Raji (cell line): ENCODE results near the gene LGALS14.

Experiments
- POLR2A ChIP-seq: IDR thresholded peaks from 2 replicates; pipeline ENCODE4 v1.6.1; 2011; ENCODE audit warnings: low read depth, low read length, control low read depth; ENCODE audit not compliant: insufficient read depth

The LGALS14 gene

DNA sequence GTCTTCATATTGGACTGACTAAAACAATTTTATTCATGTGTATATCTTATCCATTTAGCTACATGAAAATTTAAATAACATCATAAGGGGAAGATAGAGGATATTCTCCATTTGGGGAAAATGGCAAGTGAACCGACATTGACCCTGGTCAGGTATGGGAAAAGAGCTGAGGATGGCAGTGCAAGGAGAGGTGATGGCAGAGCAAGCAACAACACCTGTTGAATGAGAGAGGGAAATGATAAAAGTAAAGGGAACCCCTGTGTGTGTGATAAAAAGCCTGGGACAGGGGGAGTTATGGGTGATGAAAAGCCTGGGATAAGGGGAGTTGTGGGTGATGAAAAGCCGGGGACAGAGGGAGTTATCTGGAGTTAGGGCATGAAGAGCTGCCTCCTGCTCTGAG is 29.6 kb downstream of the LGALS14 start:
- TF ChIP-seq POLR2A = no peak

DNA sequence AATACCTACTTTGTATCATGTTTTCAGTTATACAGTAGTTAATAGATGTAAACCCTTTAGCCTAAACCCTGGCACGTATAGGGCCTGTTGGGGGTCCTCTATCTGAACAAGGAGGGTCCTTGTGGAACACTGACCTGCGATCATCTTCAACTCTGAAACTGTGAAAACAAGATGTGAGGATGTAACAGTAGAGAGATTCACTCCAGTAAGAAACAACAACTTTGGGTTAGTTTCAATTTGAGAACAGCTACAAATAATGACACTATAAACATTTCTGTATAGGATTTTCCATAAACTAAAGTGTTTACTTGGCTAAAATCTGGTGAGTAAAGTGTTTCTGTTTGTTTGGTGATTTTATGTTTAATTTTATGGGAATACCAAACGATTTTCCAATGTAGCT is 31.4 kb downstream of the LGALS14 start:
- no peak for TF ChIP-seq POLR2A

DNA sequence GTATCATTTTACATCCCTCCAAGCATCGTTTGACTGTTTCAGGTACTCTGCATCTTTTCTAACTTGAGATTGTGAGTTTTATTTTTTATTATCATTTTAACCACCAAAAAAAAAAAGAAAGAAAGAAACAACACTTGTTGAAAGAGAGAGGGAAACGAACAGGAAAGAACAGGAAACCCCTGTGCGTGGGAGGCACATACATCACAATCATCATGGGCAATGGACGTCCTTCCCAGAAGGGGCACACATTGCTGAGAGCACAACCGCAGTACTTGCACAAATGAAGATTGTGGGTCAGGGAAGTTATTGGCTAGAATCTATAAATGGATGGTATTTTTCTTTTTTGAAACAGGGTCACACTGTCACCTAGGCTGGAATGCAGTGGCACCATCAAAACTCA is 31.8 kb downstream of the LGALS14 start:
- TF ChIP-seq POLR2A = no peak

DNA sequence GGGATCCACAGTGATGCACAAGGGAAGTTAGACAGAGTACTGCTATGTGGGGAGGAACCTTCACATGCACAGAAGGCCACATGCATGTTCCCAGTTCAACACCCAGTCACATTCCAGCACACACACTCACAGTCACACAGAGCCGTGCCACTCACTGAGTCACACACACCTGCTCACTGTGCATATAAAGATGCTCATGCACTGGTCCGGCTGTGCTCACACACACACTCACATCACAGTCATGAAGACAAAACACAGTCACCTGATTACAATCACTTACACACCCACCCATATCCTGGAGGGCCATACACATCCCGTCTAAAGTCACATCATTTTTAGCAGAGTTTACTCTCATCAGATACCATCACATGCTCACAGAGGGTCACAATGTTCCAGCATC is 33.1 kb downstream of the LGALS14 start:
- no peak for TF ChIP-seq POLR2A

DNA sequence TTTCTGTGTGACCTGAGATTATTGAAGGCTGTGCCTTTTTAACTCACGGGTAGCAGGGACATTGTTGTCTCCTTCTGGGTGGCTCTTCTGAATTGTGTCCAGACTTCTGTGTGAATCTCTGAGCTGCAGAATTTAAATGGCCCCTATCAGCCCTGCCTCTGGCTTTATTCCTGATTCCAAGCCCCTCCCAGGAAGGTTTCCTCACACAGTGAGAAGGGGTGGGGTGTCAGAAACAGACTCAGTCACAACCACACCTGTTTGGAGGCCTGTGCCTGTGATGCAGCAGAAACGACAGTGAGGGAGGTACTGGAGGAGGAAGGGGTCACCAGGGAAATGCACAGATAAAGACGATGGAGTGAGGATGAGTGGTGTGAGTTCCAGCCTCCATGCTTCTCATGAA is 33.6 kb downstream of the LGALS14 start, which contains the start of gene CLC:
TSS of gene CLC (minus strand) at position 139 of the 400 bp plus-strand sequence. CDS start at position 62, 77 bp downstream.
- no peak for TF ChIP-seq POLR2A

DNA sequence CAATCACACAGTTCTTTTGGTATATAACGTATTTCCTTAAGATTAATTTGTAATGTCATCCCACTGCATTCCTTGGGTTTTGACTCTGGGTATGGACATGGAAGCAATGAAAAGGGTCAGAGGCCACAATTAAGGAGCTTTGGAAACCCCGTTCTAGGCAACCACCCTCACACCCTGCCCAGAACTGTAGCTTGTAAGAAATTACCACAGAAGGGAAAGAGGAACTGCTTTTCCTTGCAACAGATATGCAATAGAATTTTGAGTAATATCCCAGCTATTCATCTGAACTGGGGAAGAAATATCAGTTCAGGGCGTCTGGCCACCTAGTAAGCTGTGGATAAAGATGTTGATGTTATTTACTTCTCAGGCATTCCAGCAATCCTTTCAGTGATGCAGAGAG is 34.5 kb downstream of the LGALS14 start:
- TF ChIP-seq POLR2A = no peak

DNA sequence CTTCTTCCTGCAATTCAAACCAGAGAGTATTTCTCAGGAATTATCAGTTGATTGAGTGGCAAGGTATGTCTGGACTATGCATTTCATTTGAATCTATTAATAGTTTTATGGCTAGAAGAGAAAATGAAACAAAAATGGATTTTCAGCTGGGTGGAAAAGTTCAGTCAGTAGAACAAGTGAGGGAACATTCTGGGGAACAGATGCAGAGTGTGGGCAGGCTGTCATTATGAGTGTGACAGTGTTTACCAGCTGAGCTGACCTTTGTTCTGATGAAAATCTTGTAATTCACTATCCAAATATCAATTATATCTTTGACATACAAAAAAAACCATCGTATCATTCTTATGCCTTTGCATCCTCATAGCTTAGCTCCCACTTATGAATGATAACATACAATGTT is 36.1 kb downstream of the LGALS14 start:
- TF ChIP-seq POLR2A = no peak

DNA sequence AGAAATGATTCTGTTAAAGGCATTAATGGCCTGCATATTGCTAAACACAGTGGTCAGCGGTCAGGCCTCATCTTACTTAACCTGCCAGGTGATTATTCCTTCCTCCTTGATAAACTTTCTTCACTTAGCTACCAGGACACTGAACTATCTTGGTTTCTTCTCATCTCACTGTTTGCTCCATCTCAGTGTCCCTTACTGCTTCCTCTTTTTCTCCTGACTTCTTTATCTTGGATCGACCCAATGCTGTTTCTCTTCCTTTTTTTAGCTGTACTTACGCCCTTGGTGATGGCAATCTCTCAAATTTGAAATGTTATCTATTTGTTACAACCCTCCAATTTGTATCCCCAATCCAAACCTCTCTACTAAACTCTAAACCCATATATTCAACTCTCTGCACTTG is 41.4 kb downstream of the LGALS14 start:
- no peak for TF ChIP-seq POLR2A

DNA sequence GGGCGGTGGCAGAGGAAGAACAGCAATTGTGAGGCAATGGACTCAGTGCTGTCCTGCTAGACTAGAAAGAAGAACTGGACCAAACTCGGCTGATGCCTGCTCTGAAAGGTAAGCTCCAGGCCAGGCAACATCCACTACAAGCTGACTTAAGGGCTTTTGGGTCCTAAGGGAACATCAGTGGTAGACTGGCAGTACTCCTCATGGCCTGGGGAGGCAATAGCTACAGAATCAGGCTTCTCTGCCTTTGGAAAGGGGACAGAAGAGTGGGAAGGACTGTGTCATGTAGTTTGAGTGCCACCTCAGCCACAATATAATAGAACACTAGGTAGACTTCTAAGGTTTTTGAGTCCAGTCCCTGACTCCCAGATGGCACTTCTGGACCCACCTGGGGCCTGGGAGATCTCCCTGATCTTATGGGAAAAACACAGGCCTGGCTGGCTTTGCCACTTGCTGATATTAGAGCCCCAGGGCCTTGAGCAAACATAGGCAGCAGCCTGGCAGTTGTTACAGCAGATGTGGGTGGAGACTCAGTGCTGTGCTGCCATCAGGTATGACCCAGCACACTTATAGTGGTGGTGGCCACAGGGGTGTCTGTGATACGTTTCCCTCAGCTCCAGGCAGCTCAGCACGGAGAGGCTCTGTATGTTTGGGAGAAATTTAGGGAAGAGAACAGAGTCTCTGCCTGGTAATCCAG is 42.7 kb downstream of the LGALS14 start:
- no peak for TF ChIP-seq POLR2A

DNA sequence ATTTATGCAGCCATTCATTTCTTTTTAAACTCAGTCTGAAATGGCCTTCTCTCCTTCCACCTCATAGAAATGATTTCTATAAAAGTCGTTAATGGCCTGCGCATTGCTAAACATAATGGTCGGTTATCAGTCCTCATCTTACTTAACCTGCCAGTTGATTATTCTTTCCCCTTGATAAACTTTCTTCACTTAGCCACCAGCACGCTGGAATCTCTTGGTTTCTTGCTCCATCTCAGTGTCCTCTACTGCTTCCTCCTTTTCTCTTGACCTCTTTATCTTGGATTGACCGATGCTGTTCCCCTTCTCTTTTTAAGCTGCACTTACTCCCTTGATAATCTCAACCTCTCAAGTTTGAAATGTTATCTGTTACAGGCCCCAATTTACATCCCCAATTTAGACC is 45.7 kb downstream of the LGALS14 start:
- no peak for TF ChIP-seq POLR2A

DNA sequence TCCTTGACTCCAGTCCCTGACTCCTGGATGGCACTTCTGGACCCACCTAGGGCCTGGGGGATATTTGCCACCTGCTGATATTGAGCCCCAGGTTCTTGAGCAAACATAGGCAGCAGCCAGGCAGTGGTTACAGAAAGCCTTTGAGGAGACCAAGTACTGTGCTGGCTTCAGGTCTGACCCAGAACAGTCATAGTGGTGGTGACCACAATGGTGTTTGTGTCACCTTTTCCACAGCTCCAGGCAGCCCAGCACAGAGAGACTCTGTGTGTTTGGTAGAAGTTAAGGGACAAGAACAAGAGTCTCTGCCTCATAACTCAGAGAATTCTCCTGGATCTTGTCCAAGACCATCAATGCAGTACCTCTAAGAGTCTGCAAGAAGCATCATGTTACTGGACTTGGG is 48.1 kb downstream of the LGALS14 start:
- TF ChIP-seq POLR2A = no peak

DNA sequence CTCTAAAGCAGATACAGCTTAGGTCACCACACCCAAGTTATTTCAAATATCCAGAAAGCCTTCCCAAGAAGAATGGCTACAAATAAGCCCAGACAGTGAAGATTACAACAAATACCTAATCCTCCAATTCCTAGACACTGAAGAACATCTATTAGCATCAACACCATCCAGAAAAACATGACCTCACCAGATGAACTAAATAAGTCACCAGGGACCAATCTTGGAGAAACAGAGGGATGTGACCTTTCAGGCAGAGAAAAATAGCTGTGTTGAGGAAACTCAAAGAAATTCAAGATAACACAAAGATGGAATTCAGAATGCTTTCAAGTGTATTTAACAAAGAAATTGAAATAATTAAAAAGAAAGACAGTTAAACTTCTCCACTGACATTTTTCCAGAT is 48.5 kb downstream of the LGALS14 start:
- no peak for TF ChIP-seq POLR2A

DNA sequence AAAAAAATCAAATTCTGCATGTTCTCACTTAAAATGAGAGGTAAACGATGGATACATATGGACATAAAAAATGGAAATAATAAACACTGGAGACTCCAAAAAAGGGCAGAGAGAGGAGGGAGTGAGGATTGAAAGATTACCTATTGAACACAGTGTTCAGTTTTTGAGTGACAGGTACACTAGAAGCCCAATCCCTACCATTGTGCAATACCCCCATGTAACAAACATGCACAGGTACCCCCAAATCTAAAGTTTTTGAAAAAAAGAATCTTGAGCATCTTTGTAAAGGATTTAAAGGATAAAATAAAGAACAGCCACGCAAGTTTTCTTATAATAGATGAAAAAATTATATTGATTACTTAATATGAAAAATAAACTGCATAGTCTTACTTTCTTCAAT is 50.3 kb downstream of the LGALS14 start:
- TF ChIP-seq POLR2A = no peak

DNA sequence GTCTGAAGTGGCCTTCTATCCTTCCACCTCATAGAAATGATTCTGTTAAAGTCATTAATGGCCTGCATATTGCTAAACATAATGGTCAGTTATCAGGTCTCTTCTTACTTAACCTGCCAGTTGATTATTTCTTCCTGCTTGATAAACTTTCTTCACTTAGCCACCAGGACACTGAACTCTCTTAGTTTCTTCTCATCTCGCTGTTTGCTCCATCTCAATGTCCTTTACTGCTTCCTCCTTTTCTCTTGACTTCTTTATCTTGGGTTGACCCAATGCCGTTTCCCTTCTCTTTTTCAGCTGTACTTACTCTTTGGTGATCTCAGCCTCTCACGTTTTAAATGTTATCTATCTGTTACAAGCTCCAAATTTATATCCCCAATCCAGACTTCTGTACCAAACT is 50.7 kb downstream of the LGALS14 start:
- no peak for TF ChIP-seq POLR2A
